WTC11 (cell line): ENCODE data around the gene PHC1. TPM values are rescaled to one million over a fixed set of nuclear protein-coding genes. Genes with fewer than 3 reads are reported as not detected.

Experiments
- ATAC-seq: fragments of 200-7000 bp; cut with Tn5 transposase; 2 replicates; pipeline ENCODE4 v1.10.0; 2021; ENCODE audit warnings: mild to moderate bottlenecking, moderate library complexity
- CTCF ChIA-PET: fragments of 300-600 bp; sonication (Branson Sonifier 250); formaldehyde crosslinking; loops from one replicate; lab custom pipeline; 2021; ENCODE audit warnings: antibody characterized with exemption; lab: Charles Lee
- POLR2A ChIA-PET: fragments of 350-600 bp; sonication (Branson Sonifier 250); formaldehyde crosslinking; loops from one replicate; lab custom pipeline; 2021; ENCODE audit warnings: antibody characterized with exemption; lab: Charles Lee
- DNase-seq: peaks from one replicate; pipeline ENCODE4 v3.0.0; 2021; ENCODE audit warnings: low spot score
- H3K27ac Mint-ChIP-seq: 2 replicates; pipeline ENCODE4 v1.8.0; 2021; ENCODE audit warnings: mixed read lengths
- H3K27me3 Mint-ChIP-seq: 2 replicates; pipeline ENCODE4 v1.8.0; 2021; ENCODE audit warnings: low read depth, mild to moderate bottlenecking, moderate library complexity, mixed read lengths
- H3K36me3 Mint-ChIP-seq: 2 replicates; pipeline ENCODE4 v1.8.0; 2021; ENCODE audit warnings: mixed read lengths
- H3K4me1 Mint-ChIP-seq: 2 replicates; pipeline ENCODE4 v1.8.0; 2022; ENCODE audit warnings: mixed read lengths
- H3K4me3 Mint-ChIP-seq: 2 replicates; pipeline ENCODE4 v1.8.0; 2021; ENCODE audit warnings: mild to moderate bottlenecking, moderate library complexity, mixed read lengths
- H3K9me3 Mint-ChIP-seq: 2 replicates; pipeline ENCODE4 v1.8.0; 2021; ENCODE audit warnings: mixed read lengths
- ARID4B ChIP-seq: sonication (generic); formaldehyde crosslinking; IDR thresholded peaks from 2 replicates; pipeline ENCODE4 v1.8.0; 2023; ENCODE audit warnings: missing genetic modification reagents, mild to moderate bottlenecking, borderline replicate concordance
- ATF3 ChIP-seq: sonication (generic); formaldehyde crosslinking; conservative IDR thresholded peaks from 2 replicates; pipeline ENCODE4 v1.8.1; 2022; ENCODE audit warnings: mild to moderate bottlenecking, missing genetic modification reagents
- EMX1 ChIP-seq: fragments of 250-450 bp; sonication (Bioruptor Pico); IDR thresholded peaks from 2 replicates; pipeline ENCODE4 v1.8.0; 2021; ENCODE audit warnings: mild to moderate bottlenecking
- ETV6 ChIP-seq: sonication (generic); formaldehyde crosslinking; IDR thresholded peaks from 2 replicates; pipeline ENCODE4 v1.8.1; 2022; ENCODE audit warnings: mild to moderate bottlenecking, missing genetic modification reagents
- GTF2I ChIP-seq: fragments of 250-450 bp; sonication (Bioruptor Pico); conservative IDR thresholded peaks from 2 replicates; pipeline ENCODE4 v1.4.0; 2021; ENCODE audit warnings: mild to moderate bottlenecking
- HMGA2 ChIP-seq: fragments of 250-450 bp; sonication (Bioruptor Pico); IDR thresholded peaks from 2 replicates; pipeline ENCODE4 v1.4.0; 2021; ENCODE audit warnings: mild to moderate bottlenecking, moderate library complexity
- NFATC4 ChIP-seq: fragments of 250-450 bp; sonication (Bioruptor Pico); IDR thresholded peaks from 2 replicates; pipeline ENCODE4 v1.9.0; 2021; ENCODE audit warnings: mild to moderate bottlenecking
- NR1H2 ChIP-seq: sonication (generic); formaldehyde crosslinking; IDR thresholded peaks from 2 replicates; pipeline ENCODE4 v1.9.0; 2021; ENCODE audit warnings: mild to moderate bottlenecking, moderate library complexity, missing genetic modification reagents
- NR2C2 ChIP-seq: sonication (generic); formaldehyde crosslinking; IDR thresholded peaks from 2 replicates; pipeline ENCODE4 v1.8.0; 2022; ENCODE audit warnings: mild to moderate bottlenecking, missing genetic modification reagents
- NR3C1 ChIP-seq: sonication (generic); formaldehyde crosslinking; conservative IDR thresholded peaks from 2 replicates; pipeline ENCODE4 v1.8.1; 2023; ENCODE audit warnings: low read depth, mild to moderate bottlenecking, missing genetic modification reagents
- ZNF138 ChIP-seq: sonication (generic); formaldehyde crosslinking; conservative IDR thresholded peaks from 2 replicates; pipeline ENCODE4 v1.8.1; 2022; ENCODE audit warnings: mild to moderate bottlenecking, moderate library complexity, missing genetic modification reagents
- ZNF263 ChIP-seq: sonication (generic); formaldehyde crosslinking; IDR thresholded peaks from 2 replicates; pipeline ENCODE4 v1.8.1; 2022; ENCODE audit warnings: low read depth, mild to moderate bottlenecking, moderate library complexity, missing genetic modification reagents
- ZNF281 ChIP-seq: sonication (generic); formaldehyde crosslinking; IDR thresholded peaks from 2 replicates; pipeline ENCODE4 v1.8.0; 2023; ENCODE audit warnings: mild to moderate bottlenecking, missing genetic modification reagents
- ZNF416 ChIP-seq: fragments of 250-450 bp; sonication (Bioruptor Pico); IDR thresholded peaks from 2 replicates; pipeline ENCODE4 v1.9.0; 2021; ENCODE audit warnings: mild to moderate bottlenecking, inconsistent platforms
- total RNA-seq: library from RNA; stranded (reverse); gene quantifications from 3 replicates; pipeline ENCODE4 v1.2.3, GENCODE V29; 2021
- TF ChIP-seq, protein P1 (sequence below): sonication (generic); formaldehyde crosslinking; IDR thresholded peaks from 2 replicates; pipeline ENCODE4 v1.8.1; 2023; ENCODE audit warnings: mild to moderate bottlenecking, missing genetic modification reagents
- TF ChIP-seq, protein P2 (sequence below): fragments of 250-450 bp; sonication (Bioruptor Pico); IDR thresholded peaks from 2 replicates; pipeline ENCODE4 v1.9.0; 2021; ENCODE audit warnings: mild to moderate bottlenecking
- TF ChIP-seq, protein P3 (sequence below): sonication (generic); formaldehyde crosslinking; IDR thresholded peaks from 2 replicates; pipeline ENCODE4 v1.8.1; 2023; ENCODE audit warnings: mild to moderate bottlenecking, missing genetic modification reagents, moderate library complexity

Gene PHC1
- total RNA-seq, 1 experiment from 2014 or later: 733 TPM

- TF ChIP-seq ZNF281 (CRISPR knock-in tag) (no peak), ETV6 (CRISPR knock-in tag) (no peak)
- TF ChIP-seq, protein P1, sequence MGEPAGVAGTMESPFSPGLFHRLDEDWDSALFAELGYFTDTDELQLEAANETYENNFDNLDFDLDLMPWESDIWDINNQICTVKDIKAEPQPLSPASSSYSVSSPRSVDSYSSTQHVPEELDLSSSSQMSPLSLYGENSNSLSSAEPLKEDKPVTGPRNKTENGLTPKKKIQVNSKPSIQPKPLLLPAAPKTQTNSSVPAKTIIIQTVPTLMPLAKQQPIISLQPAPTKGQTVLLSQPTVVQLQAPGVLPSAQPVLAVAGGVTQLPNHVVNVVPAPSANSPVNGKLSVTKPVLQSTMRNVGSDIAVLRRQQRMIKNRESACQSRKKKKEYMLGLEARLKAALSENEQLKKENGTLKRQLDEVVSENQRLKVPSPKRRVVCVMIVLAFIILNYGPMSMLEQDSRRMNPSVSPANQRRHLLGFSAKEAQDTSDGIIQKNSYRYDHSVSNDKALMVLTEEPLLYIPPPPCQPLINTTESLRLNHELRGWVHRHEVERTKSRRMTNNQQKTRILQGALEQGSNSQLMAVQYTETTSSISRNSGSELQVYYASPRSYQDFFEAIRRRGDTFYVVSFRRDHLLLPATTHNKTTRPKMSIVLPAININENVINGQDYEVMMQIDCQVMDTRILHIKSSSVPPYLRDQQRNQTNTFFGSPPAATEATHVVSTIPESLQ (CRISPR knock-in tag): no peak
- TF ChIP-seq, protein P2, sequence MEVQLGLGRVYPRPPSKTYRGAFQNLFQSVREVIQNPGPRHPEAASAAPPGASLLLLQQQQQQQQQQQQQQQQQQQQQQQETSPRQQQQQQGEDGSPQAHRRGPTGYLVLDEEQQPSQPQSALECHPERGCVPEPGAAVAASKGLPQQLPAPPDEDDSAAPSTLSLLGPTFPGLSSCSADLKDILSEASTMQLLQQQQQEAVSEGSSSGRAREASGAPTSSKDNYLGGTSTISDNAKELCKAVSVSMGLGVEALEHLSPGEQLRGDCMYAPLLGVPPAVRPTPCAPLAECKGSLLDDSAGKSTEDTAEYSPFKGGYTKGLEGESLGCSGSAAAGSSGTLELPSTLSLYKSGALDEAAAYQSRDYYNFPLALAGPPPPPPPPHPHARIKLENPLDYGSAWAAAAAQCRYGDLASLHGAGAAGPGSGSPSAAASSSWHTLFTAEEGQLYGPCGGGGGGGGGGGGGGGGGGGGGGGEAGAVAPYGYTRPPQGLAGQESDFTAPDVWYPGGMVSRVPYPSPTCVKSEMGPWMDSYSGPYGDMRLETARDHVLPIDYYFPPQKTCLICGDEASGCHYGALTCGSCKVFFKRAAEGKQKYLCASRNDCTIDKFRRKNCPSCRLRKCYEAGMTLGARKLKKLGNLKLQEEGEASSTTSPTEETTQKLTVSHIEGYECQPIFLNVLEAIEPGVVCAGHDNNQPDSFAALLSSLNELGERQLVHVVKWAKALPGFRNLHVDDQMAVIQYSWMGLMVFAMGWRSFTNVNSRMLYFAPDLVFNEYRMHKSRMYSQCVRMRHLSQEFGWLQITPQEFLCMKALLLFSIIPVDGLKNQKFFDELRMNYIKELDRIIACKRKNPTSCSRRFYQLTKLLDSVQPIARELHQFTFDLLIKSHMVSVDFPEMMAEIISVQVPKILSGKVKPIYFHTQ (CRISPR knock-in tag): no peak
Measured at GRCh38 chr12:8987163-8987562, 72.9 kb downstream of the PHC1 start (continued).

DNA sequence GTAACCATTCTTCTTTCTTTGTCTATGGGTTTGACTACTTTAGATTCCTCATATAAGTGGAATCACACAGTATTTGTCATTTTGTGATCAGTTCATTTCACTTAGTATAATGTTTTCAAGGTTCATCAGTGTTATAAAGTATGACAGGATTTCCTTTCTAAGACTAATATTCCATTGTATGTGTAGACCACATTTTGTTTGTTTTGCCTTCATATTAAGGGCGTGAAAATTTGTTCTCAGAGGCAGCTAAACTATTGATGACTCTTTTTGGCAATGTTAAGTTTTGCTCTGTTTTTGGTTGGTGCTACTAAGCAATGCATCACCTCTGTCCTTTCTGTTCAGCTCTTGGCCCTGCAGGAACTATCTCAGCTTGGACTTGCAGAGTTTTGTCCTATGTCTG, 73.4 kb downstream of the PHC1 start:
- CTCF ChIA-PET: no interaction called here
- Mint-ChIP-seq H3K4me1 (no peaks in the 10 kb centered on the region), H3K9me3 (no peaks in the 10 kb centered on the region)

DNA sequence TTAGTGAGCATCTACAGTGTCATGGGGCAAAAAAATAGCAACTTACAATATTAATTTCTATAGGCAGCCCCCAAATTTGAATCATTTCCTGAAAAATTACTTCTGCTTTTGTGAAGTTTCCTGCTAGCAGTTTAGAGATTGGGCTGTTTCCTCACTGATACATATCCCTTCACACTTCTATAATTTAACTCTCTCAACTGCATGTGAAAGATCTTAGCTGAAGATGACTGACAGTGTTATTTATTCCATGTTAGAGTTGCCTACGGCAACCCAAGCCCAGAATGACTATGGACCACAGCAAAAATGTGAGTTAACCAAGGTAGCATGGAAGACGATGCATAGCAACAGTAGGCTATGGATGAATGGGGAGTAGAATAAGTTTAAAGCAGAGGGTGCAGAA, 75.1 kb downstream of the PHC1 start, which contains the start of gene KLRG1:
Gene KLRG1 (plus strand): TSS at position 134 of the 400 bp plus-strand sequence. CDS start 90 bp downstream, at position 224.
- no peak for DNase-seq
- no peaks in the 10 kb centered on the region for H3K4me1 Mint-ChIP-seq
- H3K9me3 Mint-ChIP-seq: no peaks in the 10 kb centered on the region
- no peaks in the 10 kb centered on the region for H3K27me3 Mint-ChIP-seq
- ChIA-PET POLR2A (no interaction called here), CTCF (no interaction called here)
- no peaks in the 10 kb centered on the region for H3K36me3 Mint-ChIP-seq
- H3K27ac Mint-ChIP-seq: no peak within 1 kb of the TSS
- no peak for ATAC-seq
- no peak within 1 kb of the TSS for H3K4me3 Mint-ChIP-seq
- TF ChIP-seq NR2C2: no peak
- TF ChIP-seq, protein P3, sequence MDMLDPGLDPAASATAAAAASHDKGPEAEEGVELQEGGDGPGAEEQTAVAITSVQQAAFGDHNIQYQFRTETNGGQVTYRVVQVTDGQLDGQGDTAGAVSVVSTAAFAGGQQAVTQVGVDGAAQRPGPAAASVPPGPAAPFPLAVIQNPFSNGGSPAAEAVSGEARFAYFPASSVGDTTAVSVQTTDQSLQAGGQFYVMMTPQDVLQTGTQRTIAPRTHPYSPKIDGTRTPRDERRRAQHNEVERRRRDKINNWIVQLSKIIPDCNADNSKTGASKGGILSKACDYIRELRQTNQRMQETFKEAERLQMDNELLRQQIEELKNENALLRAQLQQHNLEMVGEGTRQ (CRISPR knock-in tag): no peak
- no peak for TF ChIP-seq GTF2I (CRISPR knock-in tag)
- TF ChIP-seq ZNF263 (CRISPR knock-in tag): no peak
- no peak for TF ChIP-seq EMX1 (CRISPR knock-in tag)
- no peak for TF ChIP-seq NFATC4 (CRISPR knock-in tag)
- TF ChIP-seq HMGA2: no peak
- TF ChIP-seq NR1H2 (CRISPR knock-in tag): no peak
- TF ChIP-seq ARID4B (CRISPR knock-in tag): no peak

More for the DNA sequence above, 73.4 kb downstream of the PHC1 start:
- ATAC-seq: no peak
- no peak for TF ChIP-seq NR3C1 (CRISPR knock-in tag)
- TF ChIP-seq ZNF416 (CRISPR knock-in tag): no peak
- TF ChIP-seq ZNF138 (CRISPR knock-in tag): no peak
- TF ChIP-seq, protein P1 (CRISPR knock-in tag): no peak
- TF ChIP-seq GTF2I (CRISPR knock-in tag): no peak
- no peak for TF ChIP-seq ATF3 (CRISPR knock-in tag)
- Mint-ChIP-seq H3K4me3 (no peak overlapping the region), H3K27me3 (no peaks in the 10 kb centered on the region), H3K27ac (no peak overlapping the region), H3K36me3 (no peaks in the 10 kb centered on the region)
- DNase-seq: no peak
- POLR2A ChIA-PET: no interaction called here
